ENCODE results near the gene SPATA31D3.

- TF ChIP-seq POLR2A (IDR thresholded peaks at IDR 0.05) (no peak), CTCF (IDR thresholded peaks at IDR 0.05) (no peak), POLR2AphosphoS5 (IDR thresholded peaks at IDR 0.05) (no peak)
These were observed 27.3 kb upstream of the SPATA31D3 start for GRCh38 chr9:81915801-81916505.
